Measurements from ENCODE around the gene SPIRE1.
"Not testable (repeated sequence)": the region's sequence is repeated elsewhere in the genome, so short reads cannot be mapped to it uniquely, and the experiment has no call there.

The SPIRE1 gene

GRCh38 chr18:12569791-12570190 lies 88.1 kb downstream of the SPIRE1 start:
- no peak for DNase-seq (ENCODE audit: low read depth)
- no peak for TF ChIP-seq CTCF (conservative IDR thresholded peaks at IDR 0.05; ENCODE audit: low read depth, low read length)
- no peak overlapping the region for H3K4me3 ChIP-seq (ENCODE audit: low read length)

GRCh38 chr18:12567849-12568248 lies 90.1 kb downstream of the SPIRE1 start:
- H3K4me3 ChIP-seq (ENCODE audit: low read length), result no peak overlapping the region
- DNase-seq (ENCODE audit: low read depth), result no peak
- TF ChIP-seq CTCF (conservative IDR thresholded peaks at IDR 0.05; ENCODE audit: low read depth, low read length), result no peak

- DNase-seq (ENCODE audit: low read depth), result no peak
- TF ChIP-seq CTCF (conservative IDR thresholded peaks at IDR 0.05; ENCODE audit: low read depth, low read length), result no peak
- no peak overlapping the region for H3K4me3 ChIP-seq (ENCODE audit: low read length)
Observed at GRCh38 chr18:12564861-12565260, 93.0 kb downstream of the SPIRE1 start.

GRCh38 chr18:12564378-12564777 lies 93.5 kb downstream of the SPIRE1 start:
- DNase-seq (ENCODE audit: low read depth), result no peak
- H3K4me3 ChIP-seq (ENCODE audit: low read length), result no peak overlapping the region
- no peak for TF ChIP-seq CTCF (conservative IDR thresholded peaks at IDR 0.05; ENCODE audit: low read depth, low read length)

GRCh38 chr18:12560600-12560999 lies 97.3 kb downstream of the SPIRE1 start:
- not testable (repeated sequence) for H3K4me3 ChIP-seq (ENCODE audit: low read length); DNase-seq (ENCODE audit: low read depth)

GRCh38 chr18:12559319-12559718 lies 98.6 kb downstream of the SPIRE1 start:
- no peak for TF ChIP-seq CTCF (conservative IDR thresholded peaks at IDR 0.05; ENCODE audit: low read depth, low read length)
- no peak overlapping the region for H3K4me3 ChIP-seq (ENCODE audit: low read length)
- DNase-seq (ENCODE audit: low read depth), result no peak

- H3K4me3 ChIP-seq (ENCODE audit: low read length), result no peak overlapping the region
- TF ChIP-seq CTCF (conservative IDR thresholded peaks at IDR 0.05; ENCODE audit: low read depth, low read length), result no peak
- no peak for DNase-seq (ENCODE audit: low read depth)
Observed at GRCh38 chr18:12556946-12557806, 100.7 kb downstream of the SPIRE1 start.
